Dermis blood vessel endothelial cell (primary cell): ENCODE data around the gene SERTAD1. TPM values are rescaled to one million over a fixed set of nuclear protein-coding genes. Genes with fewer than 3 reads are reported as not detected.

ENCODE experiments used
- DNase-seq: peaks from one replicate; pipeline ENCODE4 v3.0.0; 2010
- total RNA-seq: library from RNA; depleted of rRNA; stranded (reverse); fragments of >200 nt; gene quantifications from 2 replicates; pipeline ENCODE4 v1.2.3, GENCODE V29; 2014

SERTAD1 gene
- total RNA-seq, 1 donor from 2014 or later, result 38.1 TPM

DNA sequence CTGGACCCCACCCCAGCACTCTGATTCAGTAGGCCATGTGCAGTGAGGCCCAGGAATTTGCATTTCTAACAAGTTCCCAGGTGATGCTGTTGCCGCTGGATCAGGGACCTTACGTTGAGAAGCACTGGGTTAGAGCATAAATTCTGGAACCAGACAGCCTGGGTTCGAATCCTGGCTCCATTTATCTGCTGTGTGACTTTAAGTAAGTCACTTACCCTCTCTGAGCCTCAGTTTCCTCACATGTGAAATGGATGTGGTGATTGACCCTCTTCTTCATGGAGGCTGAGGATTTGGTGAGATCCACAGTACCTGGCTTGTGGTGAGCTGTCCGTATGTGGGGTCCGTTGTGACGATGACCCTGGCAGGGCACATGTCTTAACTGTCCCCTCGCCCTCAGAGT is 51.7 kb downstream of the SERTAD1 start:
- DNase-seq, result no peak

DNA sequence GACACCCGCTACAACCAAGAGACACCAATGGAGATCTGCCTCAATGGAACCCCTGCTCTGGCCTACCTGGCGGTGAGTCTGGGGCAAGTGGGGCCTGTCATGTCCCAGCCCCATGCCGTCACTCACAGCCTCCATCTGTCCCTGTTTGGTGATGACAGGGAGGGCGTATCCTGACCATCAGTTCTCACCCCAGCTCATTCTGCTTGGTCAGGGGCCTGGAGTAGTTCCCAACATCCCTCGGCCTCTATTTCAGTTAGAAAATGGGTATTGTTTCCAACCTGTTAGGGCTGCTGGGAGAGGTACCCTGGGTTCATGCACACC is 54.0 kb downstream of the SERTAD1 start:
- DNase-seq, result no peak

Other genes with a start within 250 kb of the SERTAD1 start
- 6.5 and 8.8 TPM in 2 replicates for gene MAP3K10, start 234.6 kb downstream of the SERTAD1 start, total RNA-seq
- not detected in 2 replicates for gene TTC9B, start 207.6 kb downstream of the SERTAD1 start, total RNA-seq
- 0.09 and 0.34 TPM in 2 replicates for gene CCNP, start 199.3 kb downstream of the SERTAD1 start, total RNA-seq
- gene AKT2, start 140.6 kb downstream of the SERTAD1 start, total RNA-seq, result 37.3 and 45.8 TPM in 2 replicates
- 5.3 and 9.2 TPM in 2 replicates for gene C19orf47, start 77.6 kb downstream of the SERTAD1 start, total RNA-seq
- gene PLD3, start 77.3 kb downstream of the SERTAD1 start, total RNA-seq, result 173 and 228 TPM in 2 replicates
- under 0.01 and 0.05 TPM in 2 replicates for gene HIPK4, start 35.8 kb downstream of the SERTAD1 start, total RNA-seq
- 1.7 and 2.1 TPM in 2 replicates for gene PRX, start 12.6 kb downstream of the SERTAD1 start, total RNA-seq
- 14.9 and 25.9 TPM in 2 replicates for gene SERTAD3, start 18.3 kb upstream of the SERTAD1 start, total RNA-seq
- 43.0 and 58.7 TPM in 2 replicates for gene BLVRB, start 39.8 kb upstream of the SERTAD1 start, total RNA-seq
- gene SPTBN4, start 41.0 kb upstream of the SERTAD1 start, total RNA-seq, result 0.05 and 0.17 TPM in 2 replicates
- 27.7 and 67.0 TPM in 2 replicates for gene SHKBP1, start 150.9 kb upstream of the SERTAD1 start, total RNA-seq
- gene LTBP4, start 175.4 kb upstream of the SERTAD1 start, total RNA-seq, result 16.8 and 25.2 TPM in 2 replicates